Pancreas (tissue), 10 donors: ENCODE measurements around the gene ABCA4. TPM values are rescaled to one million over a fixed set of nuclear protein-coding genes. Genes with fewer than 3 reads are reported as not detected.
A peak's percentile ranks its signal among the peaks of the same experiment; 100 is the strongest.
"Not testable (repeated sequence)": the region's sequence is repeated elsewhere in the genome, so short reads cannot be mapped to it uniquely, and the experiment has no call there.

Experiments used
- ATAC-seq, 4 donors: fragments of 200-7000 bp; cut with Tn5 transposase; one replicate each; pipeline versions ENCODE4 v1.8.0 to v1.9.1; 2020; ENCODE audit warnings: mild to moderate bottlenecking in 4 of 4, moderate library complexity in 4 of 4
- DNase-seq, 6 donors: peaks; one replicate each; pipeline ENCODE4 v3.0.0-alpha.2; 2020
- FAIRE-seq: peaks from 2 replicates; lab custom pipeline; 2012; peaks lifted over from hg19 to GRCh38; lab: Jason Lieb, UNC
- H3K27ac ChIP-seq, 4 donors: fragments of 200-600 bp; sonication (generic); 1 replicate in 3 of 4; 2 replicates in 1 of 4; pipeline versions ENCODE4 v1.5.0 to v1.8.0; 2020
- H3K27me3 ChIP-seq, 4 donors: fragments of 200-600 bp; one replicate each; pipeline ENCODE4 v1.8.0; 2021
- H3K36me3 ChIP-seq, 3 donors: fragments of 200-600 bp; sonication (generic) in 1 of 3; one replicate each; pipeline versions ENCODE4 v1.5.0 to v1.8.0; 2020 to 2021
- H3K4me1 ChIP-seq, 3 donors: fragments of 200-600 bp; one replicate each; pipeline ENCODE4 v1.8.0; 2021
- H3K4me3 ChIP-seq, 4 donors: fragments of 200-600 bp; sonication (generic) in 2 of 4; one replicate each; pipeline versions ENCODE4 v1.5.0 to v1.8.0; 2020 to 2021
- H3K9me3 ChIP-seq, 4 donors: fragments of 200-600 bp; one replicate each; pipeline ENCODE4 v1.8.0; 2021
- WGBS, 2 donors: extraction: QIAGEN DNeasy Blood & Tissue Kit; methylation state at CpG; one replicate each; pipeline ENCODE4 v1.1.7; 2013; 5-methylcytosine and 5-hydroxymethylcytosine counted together
- intact Hi-C, 3 donors: fragments of 100-400 bp; cut with DNase I; formaldehyde crosslinking; loops; one replicate each; pipeline versions ENCODE4 v1.11.1 to v1.14.2; 2022
- polyA plus RNA-seq, 2 donors: library from polyadenylated mRNA; stranded (reverse); fragments of 200-250 nt; gene quantifications; one replicate each; pipeline ENCODE4 v1.2.3, GENCODE V29; 2013
- total RNA-seq, 6 donors: library from RNA; stranded (reverse); fragmentation: NEBNext Ultra II Directional in 4 of 6; extraction: Animal tissue kit (Norgen Biotek cat#: 25700) in 4 of 6; gene quantifications; one replicate each; pipeline versions ENCODE4 v1.2.1 to v1.2.4, GENCODE V29; 2021 to 2023
- TF ChIP-seq, protein P1 (sequence below), 4 donors: fragments of 200-600 bp; sonication (generic) in 3 of 4; IDR thresholded peaks; one replicate each; pipeline versions ENCODE4 v1.5.0 to v1.8.0; 2021; ENCODE audit warnings: antibody characterized with exemption in 4 of 4
- donor health status: healthy with polysubstance abuse.
- donor health status: DM: no; HTN: no; CAD: no; lungs with moderate emphysema.
- donor health status: DM: no; HTN: no; CAD: no.
- donor health status: control.
- donor health status: control.
- donor health status: Bipolar disorder and iron deficiency.
- donor health status: DM: yes; HTN: yes; CAD: no.
- donor health status: DM: no; HTN: no; CAD: no.
- donor health status: DM: no; HTN: no; CAD: no.
- donor health status: DM: yes; HTN: yes; CAD: no.

ABCA4 gene
- total and polyA plus RNA-seq, 8 donors = 0.03 to 0.16 (median 0.14) TPM; not detected in 2

DNA sequence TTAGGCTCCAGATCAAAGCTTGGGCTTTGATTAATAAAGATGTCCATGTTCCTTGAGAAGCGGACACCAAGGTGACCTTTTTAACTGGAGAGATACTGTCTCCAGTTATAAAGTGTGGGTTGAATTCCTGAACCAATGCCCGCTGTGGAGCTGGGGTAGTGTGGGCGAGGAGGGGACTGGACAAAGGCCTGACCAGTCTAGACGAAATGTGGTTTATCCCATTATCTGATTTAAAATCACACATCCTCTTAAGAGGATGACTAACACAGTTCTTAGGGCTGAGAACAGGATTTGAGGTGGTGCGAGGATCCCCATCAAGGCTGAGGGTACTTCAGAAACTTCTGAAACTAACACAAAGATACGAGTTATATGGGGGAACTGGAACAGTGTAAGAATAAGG lies 127.2 kb downstream of the ABCA4 start:
- WGBS, 2 donors = 75 to 85% methylated on average over 6 of the region's 6 CpGs
- ATAC-seq (no peak), DNase-seq (no peak), FAIRE-seq (no peak)
- Histone ChIP-seq H3K27me3 (no peaks in the 10 kb centered on the region), H3K27ac (no peak overlapping the region), H3K4me1 (no peaks in the 10 kb centered on the region), H3K9me3 (no peaks in the 10 kb centered on the region), H3K4me3 (no peak overlapping the region), H3K36me3 (no peaks in the 10 kb centered on the region)
- TF ChIP-seq, protein P1, sequence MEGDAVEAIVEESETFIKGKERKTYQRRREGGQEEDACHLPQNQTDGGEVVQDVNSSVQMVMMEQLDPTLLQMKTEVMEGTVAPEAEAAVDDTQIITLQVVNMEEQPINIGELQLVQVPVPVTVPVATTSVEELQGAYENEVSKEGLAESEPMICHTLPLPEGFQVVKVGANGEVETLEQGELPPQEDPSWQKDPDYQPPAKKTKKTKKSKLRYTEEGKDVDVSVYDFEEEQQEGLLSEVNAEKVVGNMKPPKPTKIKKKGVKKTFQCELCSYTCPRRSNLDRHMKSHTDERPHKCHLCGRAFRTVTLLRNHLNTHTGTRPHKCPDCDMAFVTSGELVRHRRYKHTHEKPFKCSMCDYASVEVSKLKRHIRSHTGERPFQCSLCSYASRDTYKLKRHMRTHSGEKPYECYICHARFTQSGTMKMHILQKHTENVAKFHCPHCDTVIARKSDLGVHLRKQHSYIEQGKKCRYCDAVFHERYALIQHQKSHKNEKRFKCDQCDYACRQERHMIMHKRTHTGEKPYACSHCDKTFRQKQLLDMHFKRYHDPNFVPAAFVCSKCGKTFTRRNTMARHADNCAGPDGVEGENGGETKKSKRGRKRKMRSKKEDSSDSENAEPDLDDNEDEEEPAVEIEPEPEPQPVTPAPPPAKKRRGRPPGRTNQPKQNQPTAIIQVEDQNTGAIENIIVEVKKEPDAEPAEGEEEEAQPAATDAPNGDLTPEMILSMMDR (IDR thresholded peaks at IDR 0.05) = no peak
- intact Hi-C loops = no loop called here

DNA sequence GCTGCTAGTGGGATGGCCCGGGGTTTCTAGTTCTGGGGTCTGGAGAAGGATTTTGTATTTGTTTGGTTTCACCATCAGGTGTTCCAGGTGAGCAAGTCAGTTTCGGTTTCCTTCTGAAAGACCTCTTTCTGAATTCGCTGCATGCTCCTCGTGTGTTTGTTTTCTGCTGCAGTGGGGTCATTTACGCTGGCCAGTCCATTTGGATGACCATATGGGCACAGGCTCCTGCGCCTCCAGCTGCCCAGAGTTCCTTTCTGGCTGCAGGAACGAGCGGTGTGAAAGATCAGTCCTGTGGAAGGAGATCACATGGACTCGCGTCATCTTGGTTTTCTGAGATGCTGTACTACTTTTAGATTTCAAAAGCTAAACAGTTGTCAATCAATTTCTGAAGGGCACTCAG lies 128.0 kb downstream of the ABCA4 start:
- peak in 1 of 4 donors; percentile 43 for ATAC-seq
- 74 to 82% methylated on average over 10 of the region's 10 CpGs for WGBS, 2 donors
- TF ChIP-seq, protein P1 (IDR thresholded peaks at IDR 0.05) = no peak
- FAIRE-seq = no peak
- no peak for DNase-seq
- H3K36me3 ChIP-seq = no peaks in the 10 kb centered on the region
- no peak overlapping the region for H3K27ac ChIP-seq
- H3K27me3 ChIP-seq = no peaks in the 10 kb centered on the region
- no peaks in the 10 kb centered on the region for H3K4me1 ChIP-seq
- no peaks in the 10 kb centered on the region for H3K9me3 ChIP-seq
- intact Hi-C loops = no loop called here
- H3K4me3 ChIP-seq = no peak overlapping the region

DNA sequence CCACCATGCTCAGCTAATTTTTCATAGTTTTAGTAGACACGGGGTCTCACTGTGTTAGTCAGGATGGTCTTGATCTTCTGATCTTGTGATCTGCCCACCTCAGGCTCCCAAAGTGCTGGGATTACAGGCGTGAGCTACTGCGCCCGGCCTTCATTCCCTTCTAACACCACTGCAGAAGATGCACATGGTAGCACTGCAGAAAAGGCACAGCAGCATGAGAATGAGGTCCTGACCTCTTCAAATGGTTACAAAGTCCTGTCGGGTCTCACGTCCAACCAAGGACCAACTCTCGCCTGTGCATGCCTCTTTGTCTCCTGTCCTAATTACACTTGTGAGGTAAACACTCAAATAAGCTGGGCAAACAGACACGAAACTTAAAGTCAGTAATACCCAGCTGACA lies 128.8 kb downstream of the ABCA4 start:
- Histone ChIP-seq H3K27me3 (no peaks in the 10 kb centered on the region), H3K4me1 (no peaks in the 10 kb centered on the region), H3K9me3 (no peaks in the 10 kb centered on the region), H3K36me3 (no peaks in the 10 kb centered on the region), H3K4me3 (no peak overlapping the region), H3K27ac (no peak overlapping the region)
- 66 to 72% methylated on average over 8 of the region's 8 CpGs for WGBS, 2 donors
- TF ChIP-seq, protein P1 (IDR thresholded peaks at IDR 0.05) = no peak
- intact Hi-C loops = no loop called here
- ATAC-seq = no peak
- no peak for DNase-seq
- no peak for FAIRE-seq

DNA sequence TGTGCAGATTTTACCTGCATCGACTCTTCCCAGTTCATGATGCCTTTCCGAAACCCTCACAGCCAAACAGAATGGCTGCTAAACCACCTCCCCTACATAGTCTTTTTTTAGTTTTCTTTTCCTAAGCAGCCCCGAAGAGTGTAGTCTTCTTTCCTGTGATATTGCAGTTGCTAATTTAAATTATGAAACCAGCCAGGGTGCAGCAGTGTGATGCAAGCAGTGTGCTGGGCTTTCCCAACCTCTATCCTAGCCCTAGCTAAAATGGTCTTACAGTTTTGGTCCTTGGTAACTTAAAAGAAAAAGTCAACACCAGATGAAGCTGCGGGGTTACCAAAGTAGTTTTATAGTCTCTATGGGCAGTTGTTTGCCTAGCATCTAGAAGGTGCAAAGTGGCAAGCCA lies 129.7 kb downstream of the ABCA4 start:
- DNase-seq (no peak), FAIRE-seq (no peak), ATAC-seq (no peak)
- Histone ChIP-seq H3K4me1 (no peaks in the 10 kb centered on the region), H3K27me3 (no peaks in the 10 kb centered on the region), H3K9me3 (no peaks in the 10 kb centered on the region), H3K27ac (no peak overlapping the region), H3K36me3 (no peaks in the 10 kb centered on the region), H3K4me3 (no peak overlapping the region)
- TF ChIP-seq, protein P1 (IDR thresholded peaks at IDR 0.05) = no peak
- WGBS, 2 donors = 77 to 83% methylated on average over 4 of the region's 4 CpGs
- intact Hi-C loops = no loop called here

DNA sequence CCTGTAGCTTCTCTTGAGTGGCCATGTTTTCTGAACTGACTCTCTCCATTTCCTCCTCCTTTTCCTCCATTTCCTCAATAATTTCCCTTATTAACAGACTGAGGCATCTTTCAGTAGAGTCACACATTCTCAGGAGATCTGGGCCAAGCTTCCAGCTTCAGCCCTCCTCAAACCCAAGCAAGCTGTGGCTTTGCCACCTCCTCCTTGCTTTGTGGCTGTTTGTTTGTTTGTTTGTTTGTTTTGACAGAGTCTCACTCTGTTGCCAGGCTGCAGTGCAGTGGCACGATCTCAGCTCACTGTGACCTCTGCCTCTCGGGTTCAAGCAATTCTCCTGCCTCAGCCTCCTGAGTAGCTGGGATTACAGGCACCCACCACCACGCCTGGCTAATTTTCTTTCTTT lies 130.5 kb downstream of the ABCA4 start:
- H3K27me3 ChIP-seq, H3K9me3 ChIP-seq, H3K4me3 ChIP-seq, H3K4me1 ChIP-seq, ATAC-seq, H3K36me3 ChIP-seq, intact Hi-C loops, DNase-seq, FAIRE-seq, H3K27ac ChIP-seq: not testable (repeated sequence)
- WGBS, 2 donors = 74 to 75% methylated on average over 3 of the region's 3 CpGs
